Calu3 (cell line): ENCODE results near the gene TRPC4. TPM values are rescaled to one million over a fixed set of nuclear protein-coding genes. Genes with fewer than 3 reads are reported as not detected.

Experiments
- BruUV-seq: library from RNA; stranded (reverse); fragments of 400-500 nt; replicated peaks from 2 replicates; lab custom pipeline; 2021; lab: Mats Ljungman, UMichigan
- CTCF ChIA-PET: fragments of 300-600 bp; sonication (Branson Sonifier 250); formaldehyde crosslinking; loops from one replicate; lab custom pipeline; 2022; ENCODE audit warnings: antibody characterized with exemption; lab: Charles Lee
- DNase-seq: peaks from one replicate; pipeline ENCODE4 v3.0.0; 2022
- H3K27ac Mint-ChIP-seq: one replicate; pipeline ENCODE4 v1.8.0; 2022; ENCODE audit warnings: mixed read lengths; ENCODE audit not compliant: unreplicated experiment
- H3K27me3 Mint-ChIP-seq: one replicate; pipeline ENCODE4 v1.8.0; 2022; ENCODE audit warnings: mixed read lengths; ENCODE audit not compliant: unreplicated experiment
- H3K36me3 Mint-ChIP-seq: one replicate; pipeline ENCODE4 v1.8.0; 2022; ENCODE audit warnings: mild to moderate bottlenecking, moderate library complexity, mixed read lengths; ENCODE audit not compliant: insufficient read depth, unreplicated experiment
- H3K4me1 Mint-ChIP-seq: one replicate; pipeline ENCODE4 v1.8.0; 2022; ENCODE audit warnings: mild to moderate bottlenecking, low read depth, mixed read lengths; ENCODE audit not compliant: unreplicated experiment
- H3K4me3 Mint-ChIP-seq: one replicate; pipeline ENCODE4 v1.8.0; 2022; ENCODE audit warnings: mild to moderate bottlenecking, low read depth, moderate library complexity, mixed read lengths; ENCODE audit not compliant: unreplicated experiment
- H3K9me3 Mint-ChIP-seq: one replicate; pipeline ENCODE4 v1.8.0; 2022; ENCODE audit warnings: low read depth, mixed read lengths; ENCODE audit not compliant: unreplicated experiment
- CTCF ChIP-seq: fragments of 200-600 bp; IDR thresholded peaks from one replicate; pipeline ENCODE4 v1.8.0; 2022; ENCODE audit warnings: antibody characterized with exemption; ENCODE audit not compliant: unreplicated experiment
- intact Hi-C: fragments of 100-400 bp; cut with micrococcal nuclease; formaldehyde crosslinking; loops from one replicate; pipeline ENCODE4 v1.10.0; 2022; ENCODE audit not compliant: unreplicated experiment
- total RNA-seq: library from RNA; stranded (reverse); gene quantifications from 2 replicates; pipeline ENCODE4 v1.2.3, GENCODE V29; 2022

Gene TRPC4
- total RNA-seq, 1 experiment from 2014 or later: not detected

- Mint-ChIP-seq H3K9me3 (peaks cover 5% of the 10 kb centered on the region), H3K27ac (no peak overlapping the region), H3K4me1 (peaks cover 27% of the 10 kb centered on the region), H3K4me3 (no peak overlapping the region), H3K27me3 (no peaks in the 10 kb centered on the region), H3K36me3 (no peaks in the 10 kb centered on the region)
- TF ChIP-seq CTCF: no peak
- DNase-seq: no peak
- intact Hi-C loops: no loop called here
- no TSS peak for BruUV-seq
- CTCF ChIA-PET: no interaction called here
Measured at GRCh38 chr13:37748913-37749312, 120.7 kb downstream of the TRPC4 start.

GRCh38 chr13:37747071-37747612, 122.4 kb downstream of the TRPC4 start:
- H3K27me3 Mint-ChIP-seq: no peaks in the 10 kb centered on the region
- peak; percentile 2 for DNase-seq
- CTCF ChIA-PET: no interaction called here
- intact Hi-C loops: no loop called here
- H3K4me1 Mint-ChIP-seq: peaks cover 13% of the 10 kb centered on the region
- peaks cover 5% of the 10 kb centered on the region for H3K9me3 Mint-ChIP-seq
- H3K4me3 Mint-ChIP-seq: no peak overlapping the region
- H3K36me3 Mint-ChIP-seq: no peaks in the 10 kb centered on the region
- BruUV-seq: no TSS peak
- TF ChIP-seq CTCF: no peak
- H3K27ac Mint-ChIP-seq: no peak overlapping the region

- Mint-ChIP-seq H3K36me3 (no peaks in the 10 kb centered on the region), H3K27me3 (no peaks in the 10 kb centered on the region), H3K4me1 (no peaks in the 10 kb centered on the region), H3K4me3 (no peak overlapping the region), H3K27ac (no peak overlapping the region), H3K9me3 (peaks cover 3% of the 10 kb centered on the region)
- BruUV-seq: no TSS peak
- TF ChIP-seq CTCF: no peak
- intact Hi-C loops: no loop called here
- CTCF ChIA-PET: no interaction called here
- no peak for DNase-seq
Measured at GRCh38 chr13:37741536-37741935, 128.0 kb downstream of the TRPC4 start.

- no peak for TF ChIP-seq CTCF
Measured at GRCh38 chr13:37736045-37736444, 133.5 kb downstream of the TRPC4 start.

More at GRCh38 chr13:37736045-37736444, 133.5 kb downstream of the TRPC4 start:
- DNase-seq: no peak
- CTCF ChIA-PET: no interaction called here
- Mint-ChIP-seq H3K4me3 (no peak overlapping the region), H3K27ac (no peak overlapping the region), H3K4me1 (no peaks in the 10 kb centered on the region), H3K36me3 (no peaks in the 10 kb centered on the region), H3K27me3 (no peaks in the 10 kb centered on the region), H3K9me3 (no peaks in the 10 kb centered on the region)
- BruUV-seq: no TSS peak
- intact Hi-C loops: no loop called here
